H9 (cell line): ENCODE data around the gene CDH13. TPM values are rescaled to one million over a fixed set of nuclear protein-coding genes. Genes with fewer than 3 reads are reported as not detected.

Experiments
- DNase-seq: peaks from one replicate; pipeline ENCODE4 v3.0.0-alpha.2; 2017
- H2AFZ ChIP-seq: one replicate; pipeline ENCODE4 v1.6.1; 2013; ENCODE audit warnings: mild to moderate bottlenecking, low read length, control low read depth, moderate library complexity
- H2AK5ac ChIP-seq: 2 replicates; pipeline ENCODE4 v1.6.1; 2013; ENCODE audit warnings: low read length, control low read depth, mixed read lengths; ENCODE audit not compliant: insufficient read length
- H2BK120ac ChIP-seq: one replicate; pipeline ENCODE4 v1.6.1; 2013; ENCODE audit warnings: low read depth, mild to moderate bottlenecking, low read length, control low read depth, inconsistent platforms; ENCODE audit not compliant: poor library complexity, severe bottlenecking
- H2BK12ac ChIP-seq: 2 replicates; pipeline ENCODE4 v1.6.1; 2013; ENCODE audit warnings: low read length, control low read depth, mixed read lengths, low read depth; ENCODE audit not compliant: insufficient read length
- H2BK15ac ChIP-seq: 2 replicates; pipeline ENCODE4 v1.6.1; 2013; ENCODE audit warnings: low read depth, low read length, control low read depth
- H2BK20ac ChIP-seq: one replicate; pipeline ENCODE4 v1.6.1; 2013; ENCODE audit warnings: low read depth, mild to moderate bottlenecking, low read length, control low read depth, inconsistent platforms; ENCODE audit not compliant: poor library complexity, severe bottlenecking
- H2BK5ac ChIP-seq: 2 replicates; pipeline ENCODE4 v1.6.1; 2013; ENCODE audit warnings: low read length, control low read depth, mixed read lengths; ENCODE audit not compliant: insufficient read length
- H3K14ac ChIP-seq: 2 replicates; pipeline ENCODE4 v1.6.1; 2013; ENCODE audit warnings: low read length, control low read depth; ENCODE audit not compliant: insufficient read depth
- H3K18ac ChIP-seq: 2 replicates; pipeline ENCODE4 v1.6.1; 2013; ENCODE audit warnings: low read depth, mild to moderate bottlenecking, mixed read lengths, low read length, control low read depth; ENCODE audit not compliant: insufficient read length
- H3K23ac ChIP-seq: 2 replicates; pipeline ENCODE4 v1.6.1; 2013; ENCODE audit warnings: low read length, control low read depth, mixed read lengths, low read depth; ENCODE audit not compliant: insufficient read length
- H3K23me2 ChIP-seq: 2 replicates; pipeline ENCODE4 v1.6.1; 2013; ENCODE audit warnings: low read depth, mild to moderate bottlenecking, mixed read lengths, low read length, control low read depth; ENCODE audit not compliant: insufficient read length, poor library complexity, severe bottlenecking
- H3K27ac ChIP-seq: 2 replicates; pipeline ENCODE4 v1.5.1; 2013; ENCODE audit warnings: low read length, control low read depth, mixed read lengths, low read depth; ENCODE audit not compliant: insufficient read length
- H3K27me3 ChIP-seq: 2 replicates; pipeline ENCODE4 v1.6.1; 2013; ENCODE audit warnings: low read length, control low read depth, inconsistent platforms; ENCODE audit not compliant: insufficient read depth
- H3K4ac ChIP-seq: 2 replicates; pipeline ENCODE4 v1.6.1; 2013; ENCODE audit warnings: low read depth, mild to moderate bottlenecking, control low read depth, inconsistent platforms, low read length, moderate library complexity
- H3K4me1 ChIP-seq: 2 replicates; pipeline ENCODE4 v1.6.1; 2013; ENCODE audit warnings: low read length, control low read depth, inconsistent platforms; ENCODE audit not compliant: insufficient read depth
- H3K4me2 ChIP-seq: 2 replicates; pipeline ENCODE4 v1.6.1; 2013; ENCODE audit warnings: low read length, control low read depth, mixed read lengths; ENCODE audit not compliant: insufficient read length, insufficient read depth
- H3K56ac ChIP-seq: 2 replicates; pipeline ENCODE4 v1.6.1; 2013; ENCODE audit warnings: low read depth, mild to moderate bottlenecking, mixed read lengths, low read length, control low read depth; ENCODE audit not compliant: insufficient read length
- H3K79me1 ChIP-seq: 2 replicates; pipeline ENCODE4 v1.6.1; 2013; ENCODE audit warnings: low read depth, mild to moderate bottlenecking, moderate library complexity, low read length, control low read depth, inconsistent platforms; ENCODE audit not compliant: insufficient read depth, poor library complexity, severe bottlenecking
- H3K79me2 ChIP-seq: 2 replicates; pipeline ENCODE4 v1.6.1; 2013; ENCODE audit warnings: low read length, control low read depth, inconsistent platforms; ENCODE audit not compliant: insufficient read depth
- H3K9ac ChIP-seq: 2 replicates; pipeline ENCODE4 v1.6.1; 2013; ENCODE audit warnings: low read length, control low read depth, mixed read lengths; ENCODE audit not compliant: insufficient read length; ENCODE audit errors: extremely low read depth
- H3K9me3 ChIP-seq: one replicate; pipeline ENCODE4 v1.6.1; 2013; ENCODE audit warnings: low read depth, low read length, inconsistent platforms; ENCODE audit not compliant: control insufficient read depth
- H3T11ph ChIP-seq: one replicate; pipeline ENCODE4 v1.6.1; 2013; ENCODE audit warnings: mild to moderate bottlenecking, low read length, control low read depth, inconsistent platforms
- H4K20me1 ChIP-seq: one replicate; pipeline ENCODE4 v1.6.1; 2013; ENCODE audit not compliant: control insufficient read depth, insufficient read length, insufficient read depth
- H4K5ac ChIP-seq: 2 replicates; pipeline ENCODE4 v1.6.1; 2013; ENCODE audit warnings: low read depth, mild to moderate bottlenecking, mixed read lengths, low read length, control low read depth; ENCODE audit not compliant: insufficient read length
- H4K8ac ChIP-seq: replicated peaks from 2 replicates; pipeline ENCODE4 v1.6.1; 2013; ENCODE audit warnings: low read length, control low read depth, mixed read lengths, low read depth; ENCODE audit not compliant: insufficient read length
- H4K91ac ChIP-seq: 2 replicates; pipeline ENCODE4 v1.6.1; 2013; ENCODE audit warnings: low read depth, mild to moderate bottlenecking, moderate library complexity, mixed read lengths, low read length, control low read depth; ENCODE audit not compliant: insufficient read length
- H3K27ac Mint-ChIP-seq, 3 experiments: 2 replicates in 2 of 3; 3 replicates in 1 of 3; pipeline ENCODE4 v1.8.0; 2020 to 2021; ENCODE audit warnings: mixed read lengths in 3 of 3, mild to moderate bottlenecking in 1 of 3, moderate library complexity in 1 of 3
- H3K27me3 Mint-ChIP-seq: 2 replicates; pipeline ENCODE4 v1.8.0; 2021; ENCODE audit warnings: low read depth, mild to moderate bottlenecking, moderate library complexity, mixed read lengths
- H3K36me3 Mint-ChIP-seq, 3 experiments: 2 replicates in 2 of 3; 3 replicates in 1 of 3; pipeline ENCODE4 v1.8.0; 2020 to 2021; ENCODE audit warnings: low read depth in 3 of 3, mixed read lengths in 3 of 3; ENCODE audit not compliant: insufficient read depth in 1 of 3
- H3K4me1 Mint-ChIP-seq, 2 experiments: 2 replicates each; pipeline ENCODE4 v1.8.0; 2020; ENCODE audit warnings: mixed read lengths in 2 of 2
- H3K4me3 Mint-ChIP-seq, 2 experiments: 2 replicates in 1 of 2; 3 replicates in 1 of 2; pipeline ENCODE4 v1.8.0; 2020 to 2021; ENCODE audit warnings: mild to moderate bottlenecking in 2 of 2, mixed read lengths in 2 of 2, moderate library complexity in 1 of 2
- H3K9me3 Mint-ChIP-seq, 2 experiments: 2 replicates in 1 of 2; 3 replicates in 1 of 2; pipeline ENCODE4 v1.8.0; 2020; ENCODE audit warnings: mild to moderate bottlenecking in 2 of 2, mixed read lengths in 2 of 2, moderate library complexity in 1 of 2
- WGBS: extraction: QIAGEN DNeasy Blood & Tissue Kit; methylation state at CpG from one replicate; pipeline ENCODE4 v1.1.7; 2013; ENCODE audit warnings: missing lambda C conversion rate, low lambda C conversion rate, mixed read lengths; ENCODE audit not compliant: insufficient read length; ENCODE audit errors: extremely low coverage; 5-methylcytosine and 5-hydroxymethylcytosine counted together
- total RNA-seq: library from RNA; stranded (reverse); gene quantifications from 2 replicates; pipeline ENCODE4 v1.2.1, GENCODE V29; 2021
- TF ChIP-seq, protein P1 (sequence below): fragments of 200-600 bp; sonication (generic); conservative IDR thresholded peaks from 3 replicates; pipeline ENCODE4 v1.8.0; 2021; ENCODE audit warnings: antibody characterized with exemption, mild to moderate bottlenecking

Gene CDH13
- total RNA-seq, 1 experiment from 2014 or later: 1.5 TPM

DNA sequence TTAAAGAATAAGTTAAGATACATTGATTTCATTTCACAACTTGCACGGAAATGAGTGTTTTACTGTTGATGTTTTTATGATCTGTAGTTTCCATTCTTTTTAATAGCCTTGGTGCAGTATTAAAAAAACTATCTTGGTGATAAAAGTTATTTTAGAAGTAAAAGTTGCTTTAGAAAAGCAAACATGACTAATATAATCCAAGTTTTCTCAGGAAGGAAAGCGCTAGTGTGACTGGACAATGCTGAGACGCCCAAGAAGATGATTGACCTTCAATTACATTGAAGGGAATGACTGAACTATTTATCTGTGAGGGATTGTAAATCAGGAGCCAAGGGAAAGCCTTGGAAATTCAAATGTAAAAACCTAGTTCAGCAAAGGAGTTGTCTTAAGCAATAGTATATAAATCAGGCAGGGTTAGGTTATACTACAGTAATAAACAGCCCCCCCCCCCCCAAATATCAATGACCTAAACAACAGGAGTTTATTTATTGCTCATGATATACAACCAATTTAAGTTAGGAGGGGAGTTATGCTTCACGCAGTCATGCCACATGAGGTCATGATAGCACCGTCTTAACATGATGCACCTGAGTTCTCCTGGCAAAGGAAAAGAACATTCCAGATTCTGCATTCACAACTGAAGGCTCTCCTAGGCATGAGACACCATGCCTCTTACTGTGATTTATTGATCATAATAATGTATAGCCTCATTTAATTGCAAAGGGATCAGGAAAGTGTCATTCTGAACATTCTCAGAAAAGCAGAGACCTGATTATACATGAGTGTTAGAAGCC, 443.8 kb downstream of the CDH13 start:
- WGBS: no CpG with 5 or more reads among the region's 5 CpGs
- no peaks in the 10 kb centered on the region for H3K23me2 ChIP-seq
- H3K9ac ChIP-seq: no peak overlapping the region
- no peaks in the 10 kb centered on the region for H3K9me3 ChIP-seq
- H3K27me3 Mint-ChIP-seq: peaks cover 1% of the 10 kb centered on the region
- H3K9me3 Mint-ChIP-seq: peaks cover 8 to 13% of the 10 kb centered on the region in 2 experiments; a peak in 4 of 5 replicates
- H3K56ac ChIP-seq: no peak overlapping the region
- peaks cover 6% of the 10 kb centered on the region; the same call in 1 of the 2 replicates for H3K4me1 ChIP-seq
- H3K36me3 Mint-ChIP-seq: peaks cover 0 to 8% (median 5%) of the 10 kb centered on the region in 3 experiments; a peak in 4 of 7 replicates
- H3K27ac ChIP-seq: no peak overlapping the region
- no peaks in the 10 kb centered on the region for H4K20me1 ChIP-seq
- no peaks in the 10 kb centered on the region for H3K27me3 ChIP-seq
- no peak overlapping the region for H3T11ph ChIP-seq
- H3K79me1 ChIP-seq: no peaks in the 10 kb centered on the region
- H4K91ac ChIP-seq: no peak overlapping the region
- H3K4ac ChIP-seq: no peak overlapping the region
- no peak overlapping the region for H3K23ac ChIP-seq
- no peak overlapping the region for H2AFZ ChIP-seq
- no peak overlapping the region for H4K5ac ChIP-seq
- H3K4me1 Mint-ChIP-seq: peaks cover 11% of the 10 kb centered on the region in 2 experiments
- H3K27ac Mint-ChIP-seq: no peak overlapping the region
- no peak overlapping the region for H2AK5ac ChIP-seq
- H4K8ac ChIP-seq: no peak overlapping the region
- no peaks in the 10 kb centered on the region for H3K79me2 ChIP-seq
- no peak overlapping the region for H2BK5ac ChIP-seq
- H3K4me3 Mint-ChIP-seq: no peak overlapping the region
- H2BK12ac ChIP-seq: no peak overlapping the region
- no peak overlapping the region for H3K18ac ChIP-seq
- H3K14ac ChIP-seq: no peak overlapping the region
- H2BK20ac ChIP-seq: no peak overlapping the region
- no peak overlapping the region for H2BK15ac ChIP-seq
- H2BK120ac ChIP-seq: no peak overlapping the region
- TF ChIP-seq, protein P1, sequence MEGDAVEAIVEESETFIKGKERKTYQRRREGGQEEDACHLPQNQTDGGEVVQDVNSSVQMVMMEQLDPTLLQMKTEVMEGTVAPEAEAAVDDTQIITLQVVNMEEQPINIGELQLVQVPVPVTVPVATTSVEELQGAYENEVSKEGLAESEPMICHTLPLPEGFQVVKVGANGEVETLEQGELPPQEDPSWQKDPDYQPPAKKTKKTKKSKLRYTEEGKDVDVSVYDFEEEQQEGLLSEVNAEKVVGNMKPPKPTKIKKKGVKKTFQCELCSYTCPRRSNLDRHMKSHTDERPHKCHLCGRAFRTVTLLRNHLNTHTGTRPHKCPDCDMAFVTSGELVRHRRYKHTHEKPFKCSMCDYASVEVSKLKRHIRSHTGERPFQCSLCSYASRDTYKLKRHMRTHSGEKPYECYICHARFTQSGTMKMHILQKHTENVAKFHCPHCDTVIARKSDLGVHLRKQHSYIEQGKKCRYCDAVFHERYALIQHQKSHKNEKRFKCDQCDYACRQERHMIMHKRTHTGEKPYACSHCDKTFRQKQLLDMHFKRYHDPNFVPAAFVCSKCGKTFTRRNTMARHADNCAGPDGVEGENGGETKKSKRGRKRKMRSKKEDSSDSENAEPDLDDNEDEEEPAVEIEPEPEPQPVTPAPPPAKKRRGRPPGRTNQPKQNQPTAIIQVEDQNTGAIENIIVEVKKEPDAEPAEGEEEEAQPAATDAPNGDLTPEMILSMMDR: no peak
- DNase-seq: no peak
- H3K4me2 ChIP-seq: no peak overlapping the region
